RPMI8226 (cell line): ENCODE data around the gene DNASE2.
"Not testable (repeated sequence)": the region's sequence is repeated elsewhere in the genome, so short reads cannot be mapped to it uniquely, and the experiment has no call there.

Source experiments
- DNase-seq: peaks from one replicate; pipeline ENCODE4 v3.0.0-alpha.2; 2015

The DNASE2 gene

DNA sequence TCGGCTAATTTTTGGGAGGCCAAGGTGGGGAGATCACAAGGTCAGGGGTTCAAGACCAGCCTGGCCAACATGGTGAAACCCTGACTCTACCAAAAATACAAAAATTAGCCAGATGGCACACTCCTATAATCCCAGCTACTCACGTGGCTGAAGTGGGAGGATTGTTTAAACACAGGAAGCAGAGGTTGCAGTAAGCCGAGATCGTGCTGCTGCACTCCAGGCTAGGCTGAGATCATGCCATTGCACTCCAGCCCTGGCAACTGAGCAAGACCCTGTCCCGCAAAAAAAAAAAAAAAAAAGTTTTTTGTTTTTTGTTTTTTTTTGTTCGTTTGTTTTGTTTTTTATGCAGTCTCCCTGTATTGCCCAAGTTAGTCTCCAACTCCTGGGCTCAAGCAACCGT lies 21.7 kb downstream of the DNASE2 start:
- no peak for DNase-seq

DNA sequence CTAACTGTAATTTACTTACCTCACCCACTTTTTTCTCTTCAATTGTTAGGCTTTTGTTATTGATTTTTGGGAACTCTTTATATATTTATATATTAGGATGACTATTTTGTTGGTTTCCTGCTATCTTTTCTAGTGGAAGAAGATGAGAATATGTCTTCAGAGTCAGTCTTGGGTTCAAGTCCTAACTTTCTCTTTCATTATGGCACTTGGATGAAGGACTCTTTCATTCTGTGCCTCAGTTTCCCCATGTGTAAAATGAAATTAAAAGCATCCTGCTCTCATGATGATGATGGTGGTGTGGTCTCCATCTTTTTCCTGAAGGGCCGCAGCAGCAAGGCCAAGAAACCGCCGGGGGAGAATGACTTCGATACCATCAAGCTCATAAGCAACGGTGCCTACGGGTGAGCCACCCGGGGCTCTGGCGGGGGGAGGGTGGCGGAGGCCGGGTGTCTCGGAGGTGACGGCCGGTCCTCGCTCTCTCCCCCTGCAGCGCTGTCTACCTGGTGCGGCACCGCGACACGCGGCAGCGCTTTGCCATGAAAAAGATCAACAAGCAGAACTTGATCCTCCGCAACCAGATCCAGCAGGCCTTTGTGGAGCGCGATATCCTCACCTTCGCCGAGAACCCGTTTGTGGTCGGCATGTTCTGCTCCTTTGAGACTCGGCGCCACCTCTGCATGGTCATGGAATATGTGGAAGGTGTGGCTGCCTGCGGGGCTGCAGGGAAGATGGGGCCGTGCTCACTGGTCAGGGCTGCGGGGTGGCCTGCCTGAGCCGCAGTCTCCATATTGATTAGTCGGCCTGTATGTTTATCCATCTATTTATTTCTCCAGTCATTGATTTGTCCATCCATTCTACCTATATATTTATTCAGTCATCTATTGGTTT lies 23.0 kb downstream of the DNASE2 start:
- no peak for DNase-seq

DNA sequence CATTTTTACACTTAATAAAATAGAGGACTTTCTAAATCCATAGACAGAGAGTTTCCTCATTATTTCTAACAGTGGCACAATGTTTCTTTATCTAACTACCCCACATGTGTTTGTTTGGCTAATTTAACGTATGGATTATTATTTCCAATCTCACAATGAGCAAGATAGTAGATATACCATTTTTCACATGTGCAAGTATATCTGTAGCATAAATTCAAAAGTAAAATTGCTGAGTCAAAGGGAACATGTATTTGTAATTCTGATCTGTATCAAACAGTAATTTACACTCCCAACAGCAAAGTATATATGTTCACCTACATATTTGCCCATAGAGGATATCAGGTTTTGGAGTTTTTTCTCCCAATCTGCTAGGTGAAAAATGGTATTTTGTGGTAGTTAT lies 24.6 kb downstream of the DNASE2 start:
- no peak for DNase-seq

DNA sequence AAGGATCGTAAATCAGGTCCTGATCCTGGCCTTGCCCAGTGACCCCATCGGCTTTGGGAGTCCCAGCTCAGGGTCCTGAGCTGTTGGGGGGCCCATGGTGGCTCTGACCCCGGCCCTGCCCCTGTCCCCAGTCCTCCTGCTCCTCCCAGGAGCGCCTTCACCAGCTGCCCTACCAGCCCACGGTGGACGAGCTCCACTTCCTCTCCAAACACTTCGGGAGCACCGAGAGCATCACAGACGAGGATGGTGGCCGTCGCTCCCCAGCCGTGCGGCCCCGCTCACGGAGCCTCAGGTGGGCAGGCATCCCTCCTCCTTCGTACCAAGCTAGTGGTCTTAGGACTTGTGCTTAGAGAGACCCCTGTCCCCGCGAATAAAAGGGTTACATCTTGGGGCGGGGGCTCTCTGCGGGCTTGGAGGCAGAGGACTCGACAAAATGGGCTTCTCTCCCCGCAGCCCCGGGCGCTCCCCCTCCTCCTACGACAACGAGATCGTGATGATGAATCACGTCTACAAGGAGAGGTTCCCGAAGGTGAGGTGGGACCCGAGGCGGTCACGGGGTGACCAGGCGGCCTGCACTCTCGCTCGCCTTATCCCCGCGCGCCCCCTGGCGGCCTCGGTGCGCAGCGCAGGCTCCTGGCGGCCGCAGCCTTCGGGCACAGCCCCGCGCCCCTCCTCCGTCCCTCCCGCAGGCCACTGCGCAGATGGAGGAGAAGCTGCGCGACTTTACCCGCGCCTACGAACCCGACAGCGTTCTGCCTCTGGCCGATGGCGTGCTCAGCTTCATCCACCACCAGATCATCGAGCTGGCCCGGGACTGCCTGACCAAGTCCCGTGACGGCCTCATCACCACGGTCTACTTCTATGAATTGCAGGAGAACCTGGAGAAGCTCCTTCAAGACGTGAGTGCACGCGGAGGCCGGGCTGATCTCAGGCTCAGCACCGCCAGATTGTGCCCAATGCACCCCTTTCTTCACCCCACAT lies 33.8 kb downstream of the DNASE2 start:
- peak; percentile 84 for DNase-seq

DNA sequence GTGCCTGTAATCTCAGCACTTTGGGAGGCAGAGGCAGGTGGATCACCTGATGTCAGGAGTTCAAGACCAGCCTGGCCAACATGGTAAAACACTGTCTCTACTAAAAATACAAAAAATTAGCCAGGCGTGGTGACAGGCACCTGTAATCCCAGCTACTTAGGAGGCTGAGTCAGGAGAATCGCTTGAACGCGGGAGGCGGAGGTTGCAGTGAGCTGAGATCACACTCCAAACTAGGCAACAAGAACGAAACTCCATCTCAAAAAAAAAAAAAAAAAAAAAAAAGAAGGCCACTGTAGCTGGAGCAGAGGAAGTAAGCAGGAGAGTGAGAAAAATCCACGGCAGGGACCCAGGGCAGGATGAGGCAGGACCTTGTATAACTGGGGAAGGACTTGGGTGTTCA lies 34.6 kb downstream of the DNASE2 start:
- not testable (repeated sequence) for DNase-seq

DNA sequence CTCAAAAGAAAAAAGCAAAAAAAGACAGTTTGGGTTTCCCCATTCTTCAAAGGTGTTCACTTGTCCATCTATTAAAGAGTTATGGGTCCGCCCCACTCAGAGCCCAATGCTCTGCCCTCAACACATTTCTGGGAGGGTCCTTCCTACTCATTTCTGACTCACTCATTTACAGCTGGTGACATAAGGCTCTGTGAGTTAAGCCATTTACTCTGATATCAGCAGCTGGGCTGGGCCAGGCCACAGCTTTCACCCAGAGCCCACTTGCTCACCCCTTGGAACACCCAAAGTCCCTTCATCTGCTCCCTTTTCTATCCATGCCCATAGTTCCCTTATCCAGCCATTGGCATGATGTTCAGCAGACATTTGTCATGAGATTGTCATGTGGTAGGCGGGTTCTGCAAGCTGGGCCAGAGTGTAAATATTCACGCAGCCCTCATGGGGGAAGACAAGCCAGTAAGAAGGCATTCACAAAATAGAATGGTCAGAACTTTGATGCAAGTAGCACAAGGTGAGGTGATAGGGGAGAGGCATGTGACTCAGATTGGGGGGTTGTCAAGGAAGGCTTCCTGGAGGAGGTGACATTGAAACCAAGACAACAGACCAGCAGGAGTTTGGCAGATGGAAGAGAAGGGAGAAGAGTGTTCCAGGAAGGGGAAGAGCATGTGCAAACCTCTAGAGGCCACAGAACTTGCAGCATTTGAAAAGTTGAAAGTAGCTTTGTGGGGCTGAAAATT lies 37.1 kb downstream of the DNASE2 start:
- DNase-seq = peak; percentile 1

DNA sequence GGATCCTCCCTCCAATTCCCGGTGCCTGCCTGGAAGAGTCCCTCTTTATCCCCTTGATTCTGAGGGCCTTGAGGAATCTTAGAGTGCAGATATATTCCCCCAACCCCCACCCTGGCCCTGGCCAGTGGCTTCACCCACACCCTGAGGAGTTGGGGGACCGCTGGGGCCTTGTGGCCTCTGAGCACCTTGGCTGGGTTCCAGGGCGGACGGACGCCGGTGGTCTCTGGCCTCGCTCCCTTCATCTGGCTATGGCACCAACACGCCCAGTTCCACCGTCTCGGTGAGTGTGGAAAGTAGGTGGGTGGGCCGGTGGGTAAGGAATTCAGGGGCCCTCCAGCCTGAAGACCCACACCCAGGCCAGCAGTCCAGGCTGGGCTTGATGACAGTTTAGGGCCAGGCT lies 37.9 kb downstream of the DNASE2 start:
- peak; percentile 0 for DNase-seq

DNA sequence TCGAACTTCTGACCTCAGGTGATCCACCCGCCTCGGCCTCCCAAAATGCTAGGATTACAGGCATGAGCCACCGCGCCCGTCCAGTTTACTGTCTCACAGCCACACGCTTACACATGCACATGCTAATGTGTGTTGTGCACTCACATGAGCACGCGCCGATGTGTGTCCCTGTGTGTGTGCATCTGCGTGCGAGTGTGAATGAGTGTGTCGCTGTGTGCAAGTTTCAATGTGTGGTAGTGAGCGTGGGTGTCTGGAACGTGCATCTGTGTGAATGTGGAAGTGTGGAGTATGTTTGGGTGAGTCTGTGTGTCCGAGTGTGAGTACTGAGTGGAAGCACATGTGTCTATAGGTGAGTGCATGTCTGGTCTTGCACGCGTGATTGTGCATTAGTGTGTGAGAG lies 38.7 kb downstream of the DNASE2 start:
- DNase-seq = peak; percentile 1

DNA sequence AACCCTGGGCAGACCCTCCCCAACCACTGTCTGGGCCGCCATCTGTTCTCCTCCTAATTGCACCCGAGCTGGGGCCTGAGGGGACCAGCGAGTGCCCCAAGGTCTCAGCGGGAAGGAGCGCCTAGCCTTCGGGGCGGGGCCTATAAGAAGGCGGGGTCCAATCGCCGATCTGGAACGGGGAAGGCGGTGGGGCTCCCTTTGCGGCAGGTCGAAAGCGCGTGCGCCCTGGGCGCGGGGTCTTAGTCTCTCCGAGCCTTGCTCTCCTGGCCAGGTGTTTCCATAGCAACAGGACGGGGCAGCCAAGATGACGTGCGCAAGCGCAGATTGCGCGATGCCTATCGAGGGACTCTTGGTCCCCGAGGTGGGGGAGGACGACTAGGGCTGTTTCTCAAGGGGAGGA lies 40.2 kb downstream of the DNASE2 start:
- DNase-seq = peak; percentile 0

DNA sequence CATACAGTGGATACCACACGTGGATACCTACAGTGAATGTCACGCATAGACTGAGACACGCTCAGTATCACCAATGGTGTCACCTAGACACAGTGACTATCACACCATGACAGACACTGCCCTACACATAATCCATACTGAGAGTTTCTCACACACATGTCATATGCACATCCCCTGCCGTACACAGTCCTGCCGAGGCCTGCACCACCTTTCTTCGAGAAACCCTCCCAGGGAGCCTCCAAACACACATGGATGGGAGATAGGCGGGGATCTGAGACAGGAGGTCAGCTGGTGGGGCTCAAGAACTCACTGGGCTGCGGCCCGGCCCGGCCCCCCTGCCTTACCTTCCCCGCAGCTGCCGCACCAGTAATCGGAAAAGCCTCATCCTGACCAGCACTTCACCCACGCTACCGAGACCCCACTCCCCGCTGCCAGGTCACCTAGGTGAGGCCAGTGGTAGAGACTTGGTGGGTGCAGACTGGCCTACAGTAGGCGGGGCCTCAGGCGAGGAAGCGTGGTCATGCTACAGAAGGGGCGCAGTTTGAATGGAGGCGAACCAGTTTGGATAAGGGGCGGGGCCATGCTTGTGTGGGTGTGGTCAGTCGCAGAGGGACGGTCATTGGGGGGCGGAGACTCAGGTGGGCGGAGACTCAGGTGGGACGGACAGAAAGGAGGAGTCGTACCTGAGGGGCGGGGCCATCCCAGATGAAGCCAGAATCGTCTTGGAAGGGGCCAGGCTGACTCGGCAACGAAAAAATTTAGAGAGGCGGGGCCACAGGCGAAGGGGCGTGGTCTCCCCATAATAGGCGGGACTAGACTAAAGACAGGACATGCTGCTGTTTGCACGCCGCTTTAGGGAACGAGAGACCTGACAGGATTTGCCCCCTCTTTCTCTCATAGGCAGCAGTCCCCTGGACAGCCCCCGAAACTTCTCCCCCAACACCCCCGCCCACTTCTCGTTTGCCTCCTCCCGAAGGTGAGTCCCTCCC lies 40.9 kb downstream of the DNASE2 start:
- DNase-seq = peak; percentile 30

DNA sequence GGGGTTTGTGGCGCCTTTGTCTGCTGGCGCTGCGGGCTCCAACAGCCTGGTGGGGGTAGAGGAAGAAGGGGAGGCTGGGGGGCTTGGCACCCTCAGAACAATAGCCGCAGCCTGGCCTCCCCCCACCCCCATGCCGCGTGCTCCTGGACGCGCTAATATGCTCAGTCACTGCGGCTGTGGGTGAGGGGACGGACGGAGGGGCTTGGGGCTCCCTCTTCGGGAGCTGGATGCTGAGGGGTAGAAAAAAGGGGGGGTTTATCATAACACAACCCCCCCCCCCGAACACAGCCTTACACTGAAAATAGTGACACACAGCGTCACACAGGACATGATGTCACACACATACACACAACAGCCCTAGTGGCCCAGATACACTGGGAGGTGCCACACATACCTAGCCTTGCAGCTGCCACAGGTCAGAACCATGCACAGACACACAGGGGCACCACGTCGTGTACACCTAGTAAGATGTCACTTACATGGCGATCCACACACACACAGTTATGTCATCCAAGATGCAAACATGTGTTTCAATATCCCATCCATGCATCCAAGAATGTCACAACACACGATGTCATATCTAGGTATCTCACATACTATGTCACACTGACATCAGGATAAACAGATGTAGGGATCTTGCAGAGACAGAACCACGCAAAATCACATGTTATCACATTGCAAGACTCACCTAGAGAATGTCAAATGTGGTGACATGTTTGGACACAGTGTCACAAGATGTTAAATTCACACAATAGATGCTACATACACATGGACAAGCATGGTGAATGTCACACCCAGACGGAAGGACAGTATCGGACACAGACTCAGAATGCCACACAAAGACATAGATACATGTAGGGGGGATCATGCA lies 42.1 kb downstream of the DNASE2 start:
- peak; percentile 34 for DNase-seq

DNA sequence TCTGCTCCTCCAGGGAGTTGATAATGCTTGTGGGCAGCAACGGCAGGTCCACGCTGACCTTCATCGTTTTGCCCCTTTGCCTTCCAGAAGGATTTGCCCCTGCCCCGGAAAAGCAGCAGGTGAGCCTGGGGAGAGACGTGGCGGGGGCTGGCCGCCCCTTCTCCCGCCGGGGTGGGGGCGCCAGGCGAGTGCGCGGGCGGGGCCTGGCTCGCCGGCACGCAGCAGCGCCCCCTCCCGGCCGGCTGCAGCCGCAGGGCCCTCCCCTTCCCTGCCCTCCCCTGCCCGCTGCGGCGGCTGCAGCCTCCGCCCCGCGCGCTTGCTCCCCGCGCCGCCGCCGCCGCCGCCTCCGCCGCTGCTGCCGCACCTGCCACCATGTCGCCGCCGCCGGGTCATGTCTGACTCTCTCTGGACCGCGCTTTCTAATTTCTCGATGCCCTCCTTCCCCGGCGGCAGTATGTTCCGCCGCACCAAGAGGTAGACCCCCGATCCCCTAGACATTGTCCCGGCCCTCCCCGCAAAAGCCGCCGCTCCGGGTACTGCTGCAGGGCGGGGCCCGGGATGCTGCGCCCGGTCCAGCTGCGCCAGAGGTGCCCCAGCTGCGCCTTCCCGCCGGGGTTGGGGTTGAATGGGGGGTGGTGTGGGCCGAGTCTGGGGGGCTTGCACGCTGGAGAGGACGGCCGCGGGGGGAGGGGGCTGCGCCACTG lies 42.9 kb downstream of the DNASE2 start, which contains the start of gene MAST1:
MAST1 (plus strand) TSS at position 334 of the 704 bp plus-strand sequence; CDS start at position 392, 58 bp downstream.
- DNase-seq = peak; percentile 86

DNA sequence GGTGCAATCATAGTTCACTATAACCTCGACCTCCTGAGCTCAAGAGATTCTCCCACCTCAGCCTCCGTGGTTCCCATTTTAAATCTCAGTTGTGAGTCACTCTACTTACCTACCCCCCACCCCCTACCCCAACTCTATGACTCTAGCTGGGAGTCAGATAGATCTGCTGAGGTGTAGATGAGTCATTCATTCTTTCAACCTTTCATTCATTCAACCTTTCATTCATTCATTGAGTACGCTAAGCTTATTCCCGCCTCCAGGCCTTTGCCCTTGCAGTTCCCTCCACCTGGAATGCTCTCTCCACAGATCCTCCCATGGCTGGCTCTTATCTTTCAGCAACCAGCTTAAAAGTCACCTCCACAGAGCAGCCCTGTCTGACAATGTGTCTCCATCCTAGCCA lies 44.0 kb downstream of the DNASE2 start:
- DNase-seq = no peak

DNA sequence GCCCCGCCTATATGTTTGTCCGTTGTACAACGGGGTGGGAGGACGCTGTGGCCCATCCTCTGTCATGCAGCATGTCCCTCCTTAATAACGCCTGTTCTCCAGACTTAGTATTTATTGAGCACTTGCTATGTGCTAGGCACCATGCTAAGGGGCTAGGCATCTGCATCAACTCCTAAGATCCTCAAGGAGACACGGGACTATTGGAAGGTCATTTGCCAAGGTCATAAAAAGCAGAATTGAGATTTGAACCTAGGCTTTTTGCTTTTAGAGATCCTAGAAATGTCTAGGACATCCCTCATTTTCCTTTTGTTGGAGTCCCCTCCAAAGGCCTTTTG lies 44.8 kb downstream of the DNASE2 start:
- no peak for DNase-seq

DNA sequence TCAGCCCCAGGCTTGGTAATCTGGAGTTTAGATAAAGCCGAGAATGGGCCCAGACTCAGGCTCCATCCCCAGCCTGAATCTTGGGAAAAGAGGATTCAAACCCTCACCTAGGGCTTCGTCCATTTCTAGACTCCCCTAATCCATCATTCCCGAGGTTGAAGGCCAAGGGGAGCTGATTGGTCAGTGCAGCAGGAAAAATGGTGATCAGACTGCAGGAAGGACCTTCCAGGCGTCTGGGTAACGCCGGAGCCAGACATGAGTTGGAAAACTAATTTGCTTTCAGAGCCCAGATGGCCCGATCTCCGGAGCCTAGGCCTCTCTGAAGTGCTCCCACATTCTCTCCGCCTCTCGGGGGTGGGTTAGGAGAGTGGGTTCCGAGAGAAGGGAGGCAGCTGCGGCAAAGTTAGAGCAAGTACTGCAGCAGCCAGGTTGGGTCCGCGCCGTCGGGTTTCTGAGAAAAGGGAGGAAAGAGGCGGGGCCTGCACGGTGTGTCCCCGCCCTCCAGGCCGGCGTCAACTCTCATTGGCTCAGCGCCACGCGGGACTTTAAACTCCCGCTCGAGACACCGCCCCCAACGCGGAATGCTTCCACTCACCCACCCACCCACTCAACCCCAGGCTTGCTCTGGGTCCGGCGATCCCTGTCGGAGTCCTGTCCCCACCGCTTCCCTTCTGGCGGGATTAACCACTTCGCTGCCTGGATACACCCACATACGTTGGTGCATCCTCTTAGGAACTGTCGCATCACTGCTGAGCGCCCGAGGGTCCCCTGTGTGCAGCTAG lies 46.1 kb downstream of the DNASE2 start:
- DNase-seq = peak; percentile 67

DNA sequence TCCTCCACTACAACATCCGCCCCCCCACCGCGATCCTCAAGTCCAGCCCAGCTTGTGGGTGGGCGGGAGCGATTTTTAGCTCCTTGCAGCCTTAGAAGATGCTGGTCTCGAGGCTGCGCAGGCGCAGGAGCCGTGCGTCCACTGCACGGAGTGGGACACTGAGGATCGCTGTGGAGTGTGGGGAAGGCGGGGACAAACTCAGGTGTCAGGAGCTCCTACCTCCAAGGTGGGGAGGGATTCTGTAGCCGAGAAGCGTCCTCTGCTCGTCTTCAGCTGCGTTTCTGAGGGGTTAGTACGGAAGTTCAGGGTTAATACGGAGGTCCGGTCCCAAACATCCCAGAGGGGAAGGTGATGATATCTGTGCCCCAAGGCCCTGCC lies 46.7 kb downstream of the DNASE2 start, which contains the start of gene RTBDN:
RTBDN (minus strand) TSS at position 14 of the 378 bp plus-strand sequence. CDS start 4,600 bp downstream, outside the sequence.
- no peak for DNase-seq

DNA sequence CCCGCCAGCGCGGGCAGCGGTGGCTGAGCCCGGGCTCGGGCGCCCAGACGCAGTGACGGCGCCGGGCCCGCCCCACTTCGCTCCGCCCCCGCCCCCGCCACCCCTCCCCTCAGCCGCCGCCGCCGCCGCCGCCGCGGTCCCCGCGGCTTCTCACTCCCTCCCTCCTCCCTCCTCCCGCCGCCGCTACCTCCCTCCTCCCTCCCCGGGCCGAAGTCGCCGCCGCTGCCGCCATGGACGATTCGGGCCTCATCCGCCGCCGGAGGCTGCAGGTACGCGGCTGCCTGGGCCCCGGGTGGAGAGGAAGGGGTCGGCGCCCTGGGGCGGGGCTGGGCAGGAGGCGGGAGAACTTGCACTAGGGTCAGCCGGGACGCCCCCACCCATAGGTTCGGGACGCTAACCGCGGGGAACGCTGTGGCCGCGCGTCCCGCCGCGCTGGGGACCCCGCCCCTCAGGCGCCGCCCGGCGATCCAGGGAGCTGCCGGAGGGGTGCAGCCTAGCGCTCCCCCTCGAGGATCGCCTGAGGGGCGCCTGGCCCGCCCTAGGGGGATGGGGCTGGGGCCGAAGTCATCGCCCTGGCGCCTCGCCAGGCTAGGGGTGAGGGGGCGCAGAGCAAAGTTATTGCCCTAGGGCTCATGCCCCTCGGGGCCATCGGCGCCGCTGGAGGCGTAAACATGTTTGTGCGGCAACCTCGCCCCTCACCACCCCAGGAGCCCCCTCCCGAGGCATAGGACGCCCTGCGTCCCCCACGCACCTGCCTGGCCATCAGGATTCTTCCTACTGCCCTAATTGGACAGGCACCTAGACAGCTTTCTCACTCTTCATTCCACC lies 47.3 kb downstream of the DNASE2 start:
- DNase-seq = peak; percentile 61

DNA sequence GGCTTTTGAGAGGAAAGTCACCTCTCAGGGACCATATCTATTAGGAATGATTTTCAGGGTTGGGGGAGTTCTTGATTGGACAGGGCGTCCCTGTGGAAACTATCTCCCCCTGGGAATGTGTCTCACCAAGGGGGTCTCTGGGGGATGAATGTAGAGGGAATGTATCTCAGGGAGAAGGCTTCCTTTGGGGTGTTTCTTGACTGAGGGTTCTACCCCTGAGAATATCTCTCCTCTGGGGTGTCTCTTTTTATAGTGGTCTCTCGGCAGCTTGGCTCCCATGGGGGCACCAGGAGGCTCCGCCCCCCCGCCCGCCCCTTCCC lies 47.9 kb downstream of the DNASE2 start:
- no peak for DNase-seq
